GM21447 (cell line): ENCODE measurements around the gene TBC1D20.
"Not testable (repeated sequence)": the region's sequence is repeated elsewhere in the genome, so short reads cannot be mapped to it uniquely, and the experiment has no call there.

Experiments
- ATAC-seq: cut with Tn5 transposase; IDR thresholded peaks from one replicate; pipeline ENCODE4 v1.9.1; 2021; ENCODE audit not compliant: unreplicated experiment

Gene TBC1D20, protein sequence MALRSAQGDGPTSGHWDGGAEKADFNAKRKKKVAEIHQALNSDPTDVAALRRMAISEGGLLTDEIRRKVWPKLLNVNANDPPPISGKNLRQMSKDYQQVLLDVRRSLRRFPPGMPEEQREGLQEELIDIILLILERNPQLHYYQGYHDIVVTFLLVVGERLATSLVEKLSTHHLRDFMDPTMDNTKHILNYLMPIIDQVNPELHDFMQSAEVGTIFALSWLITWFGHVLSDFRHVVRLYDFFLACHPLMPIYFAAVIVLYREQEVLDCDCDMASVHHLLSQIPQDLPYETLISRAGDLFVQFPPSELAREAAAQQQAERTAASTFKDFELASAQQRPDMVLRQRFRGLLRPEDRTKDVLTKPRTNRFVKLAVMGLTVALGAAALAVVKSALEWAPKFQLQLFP

DNA sequence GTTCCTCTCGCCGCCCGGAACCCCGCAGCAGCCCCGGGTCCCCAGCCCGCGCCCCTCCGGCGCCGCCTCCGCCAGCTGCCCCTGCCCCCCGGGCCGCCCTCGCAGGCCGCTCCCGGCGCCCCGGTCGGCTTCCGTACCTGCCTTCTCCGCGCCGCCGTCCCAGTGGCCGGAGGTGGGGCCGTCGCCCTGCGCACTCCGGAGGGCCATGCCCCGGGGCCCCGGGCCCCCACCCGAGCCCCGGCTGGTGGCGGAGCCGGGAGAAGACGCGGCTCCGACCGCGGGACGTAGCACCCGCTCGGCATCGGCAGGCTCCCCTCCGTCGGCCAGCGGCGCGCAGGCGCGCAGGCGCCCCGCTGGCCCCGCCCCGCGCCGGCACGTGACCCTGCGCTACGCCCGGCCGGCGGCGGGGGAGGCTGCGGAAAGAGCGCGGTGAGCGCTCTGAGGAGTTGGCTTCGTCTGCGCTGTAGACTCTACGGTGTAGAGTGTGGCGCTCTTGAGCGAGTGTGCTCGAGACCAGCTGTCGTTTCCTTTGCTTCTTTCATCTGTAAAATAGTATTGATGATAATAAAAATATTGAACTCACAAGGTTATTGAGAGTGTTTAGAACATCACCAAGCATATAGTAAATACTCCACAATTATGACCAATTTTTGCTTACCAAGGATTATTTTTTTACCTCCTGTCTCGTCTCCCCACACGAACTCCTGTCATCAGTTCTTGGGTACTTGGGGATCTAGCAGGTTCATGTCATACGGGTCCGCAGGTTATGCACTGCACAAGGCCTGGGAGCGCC lies at the start of gene TBC1D20:
Gene TBC1D20 (minus strand): TSS at position 335 of the 793 bp plus-strand sequence. CDS start 128 bp downstream, at position 207.
- ATAC-seq, result peak; percentile 94

DNA sequence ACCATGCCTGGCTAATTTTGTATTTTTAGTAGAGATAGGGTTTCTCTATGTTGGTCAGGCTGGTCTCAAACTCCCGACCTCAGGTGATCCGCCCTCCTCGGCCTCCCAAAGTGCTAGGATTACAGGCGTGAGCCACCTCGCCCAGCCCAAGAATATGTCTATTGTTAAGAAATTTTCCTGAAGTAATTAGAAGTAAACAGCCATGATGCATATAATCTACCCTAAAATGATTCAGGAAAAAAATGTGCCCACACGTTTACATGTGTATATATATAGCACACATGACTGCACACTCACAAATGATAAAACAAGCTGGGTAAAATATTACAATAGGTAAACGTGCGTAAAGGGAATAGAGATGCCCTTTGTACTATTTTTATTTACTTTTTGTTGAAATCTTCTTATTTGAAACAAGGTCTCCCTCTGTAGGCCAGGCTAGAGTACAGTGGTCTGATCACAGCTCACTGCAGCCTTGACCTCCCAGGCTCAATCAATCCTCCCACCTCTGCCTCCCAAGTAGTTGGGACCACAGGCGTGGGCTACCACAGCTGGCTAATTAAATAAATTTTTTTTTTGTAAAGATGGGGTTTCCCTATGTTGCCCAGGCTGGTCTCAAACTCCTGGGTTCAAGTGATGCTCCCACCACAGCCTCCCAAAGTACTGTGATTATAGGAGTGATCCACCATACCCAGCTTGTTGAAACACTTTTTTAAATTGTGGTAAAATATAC lies 48.2 kb upstream of the TBC1D20 start:
- ATAC-seq, result not testable (repeated sequence)

DNA sequence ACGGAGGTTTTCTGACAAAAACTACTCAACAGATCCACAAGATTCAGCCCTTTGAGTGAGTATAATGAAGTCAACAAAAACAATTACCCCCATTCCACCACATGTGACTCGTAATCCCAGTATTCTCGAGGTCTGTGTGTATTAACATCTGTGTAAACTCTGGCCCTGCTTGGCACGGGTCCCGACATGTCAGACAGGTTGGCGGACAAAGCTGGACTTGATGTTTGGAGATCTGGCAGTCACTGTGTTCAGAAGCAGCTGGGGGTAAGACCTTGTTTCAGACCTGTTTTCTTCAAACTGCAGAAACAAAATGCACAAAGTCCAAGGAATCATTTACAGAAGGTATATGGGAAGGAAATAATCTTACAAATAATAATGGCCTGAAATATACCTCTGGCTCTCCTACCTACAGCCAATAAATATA lies 46.0 kb upstream of the TBC1D20 start:
- ATAC-seq, result not testable (repeated sequence)

DNA sequence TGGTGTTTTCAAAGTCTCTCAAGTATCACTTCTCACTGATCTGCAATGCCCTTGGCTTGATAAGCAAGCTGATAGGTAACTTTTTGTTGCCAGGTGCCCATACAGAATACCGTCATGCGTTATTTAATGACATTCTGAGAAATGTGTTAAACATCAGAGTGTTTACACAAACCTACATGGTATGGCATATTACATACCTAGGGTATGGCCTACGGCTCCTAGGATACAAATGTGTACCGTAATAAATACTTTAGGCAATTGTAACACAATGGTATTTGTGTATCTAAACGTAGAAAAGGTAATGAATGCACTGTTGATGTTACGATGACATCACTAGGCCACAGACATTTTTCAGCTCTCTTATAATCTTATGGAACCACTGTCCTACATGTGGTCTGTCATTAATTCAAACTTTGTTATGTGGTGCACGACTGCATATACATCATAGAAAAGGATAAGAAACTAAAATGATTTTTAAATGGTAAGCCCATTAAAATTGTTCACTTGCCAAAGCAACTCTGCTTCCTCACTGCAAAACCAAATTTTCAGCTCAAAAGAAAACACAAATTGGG lies 45.5 kb upstream of the TBC1D20 start:
- no peak for ATAC-seq

DNA sequence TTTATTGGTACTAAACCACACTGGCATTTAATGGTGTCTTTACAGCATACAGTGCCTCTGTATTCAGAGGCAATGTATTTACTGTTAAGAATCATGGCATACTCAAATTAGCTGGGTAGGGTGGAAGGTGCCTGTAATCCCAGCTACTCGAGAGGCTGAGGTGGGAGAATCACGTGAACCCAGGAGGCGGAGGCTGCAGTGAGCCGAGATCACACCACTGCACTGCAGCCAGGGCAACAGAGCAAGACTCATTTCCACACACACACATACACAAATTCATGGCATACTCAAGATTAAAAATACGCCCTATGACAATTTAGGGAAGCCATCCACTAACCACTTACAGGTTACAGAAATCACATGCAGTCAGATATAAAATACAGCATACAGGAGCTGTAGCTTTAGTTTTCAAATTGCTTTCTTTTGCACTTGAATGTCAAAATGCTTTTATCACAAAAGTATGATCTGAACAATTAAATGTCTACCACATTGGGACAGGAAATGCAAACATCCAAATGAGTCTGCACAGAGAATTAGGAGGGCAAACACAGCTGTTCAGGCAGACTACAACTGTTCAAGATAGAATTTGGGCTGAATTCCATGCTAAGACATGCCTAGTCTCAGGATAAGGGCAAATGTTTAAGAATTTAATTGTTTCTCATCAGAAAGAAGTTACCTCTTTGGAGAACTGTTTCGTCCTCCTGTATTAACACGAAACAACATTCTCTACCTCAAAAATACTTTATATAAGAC lies 44.8 kb upstream of the TBC1D20 start:
- no peak for ATAC-seq

DNA sequence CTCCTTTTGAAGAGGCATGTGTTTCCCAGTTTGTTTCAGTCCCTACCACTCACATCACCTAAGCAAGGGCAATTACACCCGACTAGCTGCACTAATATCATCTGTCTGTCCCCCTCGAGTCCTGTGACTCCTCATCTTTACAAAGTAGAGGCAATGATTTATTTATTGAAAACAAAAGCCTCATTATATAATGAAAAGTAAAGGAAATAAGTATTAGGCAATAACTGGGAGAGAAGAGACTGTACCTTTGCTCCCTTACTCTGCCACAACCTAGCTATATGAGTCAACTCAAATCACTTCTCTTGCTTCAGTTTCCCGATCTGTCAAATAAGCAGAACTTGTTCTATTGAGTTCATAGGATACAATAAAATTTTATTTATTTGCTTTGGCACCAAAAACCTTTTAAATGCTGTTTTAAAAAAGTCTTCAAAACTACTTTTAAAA lies 42.3 kb upstream of the TBC1D20 start:
- ATAC-seq, result no peak

DNA sequence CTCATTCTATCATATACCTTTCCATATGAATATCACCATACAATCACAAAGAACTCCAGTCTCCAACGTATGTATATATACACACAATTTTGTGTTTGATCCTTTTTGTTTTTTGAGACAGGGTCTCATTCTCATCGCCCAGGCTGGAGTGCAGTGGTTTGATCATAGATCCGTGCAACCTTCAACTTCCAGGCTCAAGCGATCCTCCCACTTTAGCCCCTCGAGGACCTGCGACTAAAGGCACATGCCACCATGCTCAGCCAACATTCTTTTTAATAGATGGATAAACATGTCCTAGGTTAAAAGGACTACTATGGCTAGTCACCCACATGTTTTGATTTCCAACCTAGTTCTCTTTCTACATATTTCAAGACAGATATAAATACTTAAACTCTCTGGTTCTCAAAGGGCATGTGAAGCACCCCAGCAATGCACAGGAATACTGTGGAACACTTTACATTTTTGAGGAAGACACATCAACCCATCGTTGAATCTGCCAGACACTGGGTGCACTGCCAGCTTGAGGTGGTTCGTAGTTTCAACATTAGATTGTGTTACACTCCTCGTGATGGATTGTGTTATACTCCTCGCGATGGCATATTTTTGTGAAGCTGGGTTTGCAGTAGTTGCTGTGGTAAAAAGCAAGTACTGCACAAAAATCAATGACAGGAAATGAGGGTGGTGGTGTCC lies 40.9 kb upstream of the TBC1D20 start:
- no peak for ATAC-seq

DNA sequence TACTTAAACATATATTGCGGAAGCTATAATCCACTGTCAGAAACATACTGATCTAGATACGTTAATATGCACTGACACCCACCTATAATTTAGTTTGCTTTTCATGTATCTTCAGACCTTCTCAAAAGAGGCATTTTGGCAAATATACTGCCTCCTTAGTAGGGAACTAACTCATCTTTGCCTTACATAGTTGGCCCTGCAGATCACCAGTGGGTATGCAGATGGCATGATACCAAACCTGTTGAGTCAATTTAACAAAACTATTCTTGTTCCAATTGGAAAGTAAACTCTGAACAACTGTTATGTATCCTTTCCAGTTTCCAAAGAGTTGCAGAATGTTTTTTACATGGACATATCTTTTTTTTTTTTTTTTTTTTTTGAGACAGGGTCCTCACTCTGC lies 35.6 kb upstream of the TBC1D20 start:
- no peak for ATAC-seq

DNA sequence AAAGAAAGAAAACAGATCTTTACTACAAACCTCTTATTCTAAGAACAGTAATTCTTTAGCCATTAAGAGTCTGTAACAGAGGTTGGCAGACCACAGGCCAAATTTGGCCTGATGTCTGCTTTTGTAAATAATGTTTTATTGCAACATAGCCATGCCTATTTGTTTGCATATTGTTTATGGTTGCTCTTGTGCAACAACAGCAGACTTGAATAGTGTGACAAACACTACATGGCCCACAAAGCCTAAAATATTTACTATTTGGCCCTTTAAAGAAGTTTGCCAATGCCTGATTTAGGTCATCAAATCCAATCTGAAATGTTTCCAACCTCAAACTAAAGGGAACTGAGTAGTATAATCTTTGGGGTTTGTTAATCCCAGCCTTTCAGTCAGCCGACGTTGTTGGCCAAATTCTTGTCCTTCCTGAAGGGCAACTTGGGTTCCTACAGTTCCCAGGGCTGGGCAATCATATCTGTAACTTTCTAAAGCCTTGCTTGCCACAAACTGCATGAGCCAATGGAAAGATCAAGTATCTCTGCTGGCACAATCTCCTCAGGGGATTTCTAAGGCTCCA lies 33.9 kb upstream of the TBC1D20 start:
- no peak for ATAC-seq

DNA sequence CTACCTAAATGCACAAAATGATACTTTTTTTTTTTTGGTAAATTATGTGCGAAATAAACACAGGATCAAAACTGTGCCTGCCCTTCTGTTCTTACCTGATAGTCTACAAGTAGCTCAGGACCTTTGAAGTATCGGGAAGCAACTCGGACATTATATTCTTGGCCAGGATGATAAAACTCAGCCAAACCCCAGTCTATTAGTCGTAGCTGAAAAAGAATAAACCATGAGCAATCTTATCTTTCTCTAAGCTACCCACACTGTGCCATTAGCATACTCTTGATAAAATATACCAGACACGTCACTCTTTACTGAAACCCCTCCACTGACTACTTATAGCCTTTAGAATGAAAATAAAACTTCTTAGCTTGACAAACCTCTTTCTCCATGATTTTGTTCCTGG lies 29.8 kb upstream of the TBC1D20 start:
- no peak for ATAC-seq

DNA sequence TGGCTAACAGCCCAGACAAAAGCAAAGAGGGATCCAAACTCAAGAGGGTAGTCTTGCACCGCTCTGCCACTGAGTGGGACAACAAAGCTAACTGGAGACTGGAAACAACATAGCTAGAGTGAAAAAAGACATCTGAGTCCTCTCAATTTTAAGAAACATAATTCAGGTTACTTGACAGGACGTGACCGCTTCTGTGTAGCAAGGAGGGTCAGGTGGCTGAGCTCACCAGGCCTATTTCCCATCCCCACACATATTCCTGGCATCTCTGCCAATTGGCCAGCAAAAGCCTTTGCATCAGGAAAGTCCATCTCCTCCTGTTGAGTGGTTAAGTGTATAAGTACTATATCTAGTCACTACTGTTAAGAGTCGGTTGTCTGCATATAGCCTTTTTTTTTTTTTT lies 25.3 kb upstream of the TBC1D20 start:
- ATAC-seq, result no peak

DNA sequence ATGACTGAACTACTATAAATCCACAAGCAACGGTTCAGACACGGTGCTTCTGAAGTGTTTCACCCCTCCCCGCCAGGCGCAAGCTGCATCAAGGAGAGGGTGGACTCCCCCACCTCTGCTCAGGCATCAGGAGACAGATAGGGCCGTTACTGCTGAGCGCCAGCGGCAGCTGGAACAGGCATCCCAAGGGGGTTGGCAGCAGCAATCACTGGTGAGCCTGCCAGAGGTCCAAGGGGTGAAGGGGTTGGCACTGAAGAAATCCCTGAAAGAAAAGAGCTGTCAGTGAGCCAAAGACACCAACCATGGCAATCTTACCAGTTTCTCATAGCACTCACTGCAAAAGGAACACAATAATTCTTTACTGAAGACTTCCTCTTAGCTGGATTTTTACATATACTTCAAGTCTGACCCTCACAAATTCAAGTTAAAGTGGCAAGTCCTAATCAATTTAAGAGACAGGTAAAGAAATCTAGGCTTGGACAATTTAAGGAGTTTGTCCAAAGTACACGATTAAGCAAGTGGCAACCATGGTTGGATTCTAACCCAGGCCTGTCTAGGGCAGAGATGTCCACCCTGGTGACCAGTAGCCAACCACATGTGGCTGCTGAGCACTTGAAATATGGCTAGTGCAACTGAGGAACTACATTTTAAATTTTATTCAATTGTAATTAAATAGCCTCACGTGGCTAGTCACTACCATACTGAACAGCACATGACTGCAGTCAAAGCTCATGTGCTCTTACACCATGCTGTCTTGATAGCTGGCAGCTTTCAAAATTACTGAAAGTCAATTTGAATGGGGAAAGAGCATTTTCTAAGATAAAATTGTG lies 21.7 kb upstream of the TBC1D20 start:
- no peak for ATAC-seq

DNA sequence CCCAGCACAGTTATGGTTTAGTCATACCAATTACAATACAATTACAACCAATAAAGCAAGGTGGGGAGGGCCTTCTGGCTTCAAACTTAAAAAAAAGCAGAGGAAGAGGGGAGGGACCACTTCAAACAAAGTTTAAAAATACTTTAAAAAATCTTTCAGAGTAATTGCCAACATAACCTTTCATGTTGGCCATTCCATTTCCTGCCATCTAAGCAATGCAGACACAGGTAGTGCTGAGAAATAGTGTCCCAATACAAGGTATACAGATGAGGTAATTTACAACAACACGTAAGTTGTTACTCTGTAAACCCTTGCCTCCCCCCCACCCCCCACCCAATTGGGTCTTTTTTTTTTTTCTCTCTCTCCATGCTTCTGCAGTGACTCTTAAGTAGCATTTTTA lies 18.8 kb upstream of the TBC1D20 start:
- ATAC-seq, result no peak

DNA sequence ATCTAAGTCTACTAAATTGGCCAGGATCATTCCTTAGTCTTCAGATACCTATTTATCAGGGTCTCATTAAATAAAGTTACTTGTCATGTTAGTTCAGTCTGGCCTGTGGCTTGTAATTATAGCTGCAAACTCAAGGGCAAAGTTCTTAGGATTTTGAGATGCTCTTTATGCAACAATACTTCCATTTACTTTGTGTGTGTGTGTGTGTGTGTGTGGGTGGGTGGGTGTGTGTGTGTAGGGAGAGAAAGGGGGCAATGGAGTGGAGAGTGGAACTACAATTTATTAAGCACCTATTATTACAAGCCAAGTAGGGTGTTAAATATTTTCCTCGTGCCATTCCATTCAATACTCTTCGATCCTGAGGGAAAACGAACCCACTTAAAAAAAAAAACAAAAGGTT lies 17.7 kb upstream of the TBC1D20 start:
- ATAC-seq, result no peak

DNA sequence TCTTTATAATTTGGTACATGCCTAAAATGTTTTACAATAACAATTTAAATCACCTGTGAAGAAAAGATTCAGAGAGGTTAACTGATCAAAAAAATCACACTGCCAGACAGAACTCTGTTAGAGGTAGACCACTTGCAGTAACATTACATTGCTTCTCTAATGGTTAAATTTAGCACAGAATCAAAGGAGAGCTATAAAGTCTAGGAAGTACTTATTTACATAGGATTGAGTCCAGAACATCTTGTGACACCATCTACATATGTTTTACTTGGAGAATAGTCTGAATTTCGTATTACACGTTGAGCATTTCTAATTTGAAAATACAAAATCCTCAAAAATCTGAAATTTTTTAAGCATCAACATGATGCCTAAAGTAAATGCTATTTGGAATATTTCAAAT lies 17.2 kb upstream of the TBC1D20 start:
- ATAC-seq, result no peak

DNA sequence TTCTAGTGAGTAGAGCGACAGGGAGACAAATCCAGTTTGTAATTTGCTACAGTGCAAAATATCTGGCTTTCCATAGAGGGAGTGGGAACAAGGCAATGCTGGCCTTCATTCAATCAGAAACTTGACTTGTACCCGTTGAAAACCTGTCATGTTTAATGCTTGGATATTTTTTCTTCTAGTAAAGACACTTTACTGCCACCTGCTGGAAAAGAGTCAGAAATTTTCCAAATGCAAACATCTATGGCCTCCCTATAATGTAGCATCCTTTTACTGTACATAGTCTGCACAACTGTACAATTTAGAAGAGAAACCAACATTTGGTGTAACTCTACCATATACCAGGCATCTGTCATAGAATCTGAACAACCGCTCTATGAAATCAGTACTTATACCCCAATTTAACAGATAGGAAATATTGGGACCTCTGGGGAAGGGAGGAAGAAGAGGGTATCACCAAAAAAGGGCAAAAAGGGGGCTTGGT lies 16.7 kb upstream of the TBC1D20 start:
- ATAC-seq, result peak; percentile 51

DNA sequence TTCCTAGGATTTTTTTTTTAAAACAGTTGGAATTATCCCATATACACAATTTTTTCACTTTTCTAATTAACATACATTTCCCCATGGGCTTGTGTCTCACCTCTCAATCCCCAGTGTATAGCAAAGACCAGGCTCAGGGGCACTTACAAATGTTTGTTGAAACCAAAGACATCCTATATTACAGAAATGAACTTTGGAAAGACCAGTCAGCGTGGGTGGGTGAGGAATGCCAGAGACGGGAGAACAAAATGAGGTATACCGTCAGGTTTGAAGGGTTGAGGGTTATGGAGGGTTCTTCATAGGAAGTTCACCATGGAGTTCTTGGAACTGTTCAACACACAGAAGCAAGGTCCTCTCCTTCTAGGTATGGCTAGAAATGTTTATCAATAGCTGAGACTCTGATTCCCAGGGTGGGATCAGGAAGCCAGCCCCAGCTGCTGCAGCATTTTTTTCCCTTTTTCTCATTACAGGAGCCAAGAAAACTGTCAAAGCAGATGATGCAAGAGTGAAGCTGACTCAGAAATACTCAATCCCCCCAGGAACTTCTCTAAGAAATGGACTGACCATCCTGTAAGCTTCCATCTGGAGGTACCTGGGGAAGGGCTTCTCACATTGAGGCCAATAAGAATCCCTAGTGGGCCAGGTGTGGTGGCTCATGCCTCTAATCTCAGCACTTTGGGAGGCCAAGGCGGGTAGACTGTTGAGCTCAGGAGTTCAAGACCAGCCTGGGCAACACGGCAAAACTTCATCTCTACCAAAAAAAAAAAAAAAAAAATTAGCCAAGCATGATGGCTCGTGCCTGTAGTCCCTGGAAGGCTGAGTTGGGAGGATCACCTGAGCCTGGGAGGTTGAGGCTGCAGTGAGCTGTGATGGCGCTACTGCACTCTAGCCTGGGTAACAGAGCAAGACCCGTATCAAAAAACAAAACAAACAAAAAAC lies 15.9 kb upstream of the TBC1D20 start:
- no peak for ATAC-seq
